ENCODE data around the gene PSMC3. TPM values are rescaled to one million over a fixed set of nuclear protein-coding genes. Genes with fewer than 3 reads are reported as not detected.

Gene PSMC3
- total and polyA plus RNA-seq, 9 of the 15 experiments (the other 6 are each of a cell fraction or from before 2014, with no cell fraction given) = 44.3 to 324 (median 240) TPM

GRCh38 chr11:47407746-47408590, 18.3 kb downstream of the PSMC3 start, which contains the start of gene SLC39A13 (continued):
- TF ChIP-seq MAX (CRISPR knock-in tag; IDR thresholded peaks at IDR 0.05) (peak; percentile 93), BRF1 (IDR thresholded peaks at IDR 0.05; ENCODE audit: borderline replicate concordance, extremely low read depth, insufficient read length) (no peak), HOXB6 (CRISPR knock-in tag; IDR thresholded peaks at IDR 0.05; ENCODE audit: borderline replicate concordance) (no peak), MLLT1 (IDR thresholded peaks at IDR 0.05) (peak in 1 of 2 experiments; percentile 37; a peak in 1 of 4 replicates), NFYB (IDR thresholded peaks at IDR 0.05; ENCODE audit: extremely low read depth, insufficient read length) (no peak), U2AF2 (optimal IDR thresholded peaks at IDR 0.05; ENCODE audit: low read depth, low read length) (no peak), ZNF695 (CRISPR knock-in tag; IDR thresholded peaks at IDR 0.05) (no peak), EHMT2 (IDR thresholded peaks at IDR 0.05) (no peak), THAP12 (CRISPR knock-in tag; IDR thresholded peaks at IDR 0.05) (peak; percentile 93), NCOR1 (IDR thresholded peaks at IDR 0.05) (no peak), ZNF3 (CRISPR knock-in tag; IDR thresholded peaks at IDR 0.05) (no peak), ZNF449 (CRISPR knock-in tag; IDR thresholded peaks at IDR 0.05) (no peak), FOXO4 (CRISPR knock-in tag; IDR thresholded peaks at IDR 0.05) (no peak), ZNF764 (CRISPR knock-in tag; IDR thresholded peaks at IDR 0.05; ENCODE audit: low read depth) (no peak), USF2 (CRISPR knock-in tag; IDR thresholded peaks at IDR 0.05) (no peak), BACH1 (tag; IDR thresholded peaks at IDR 0.05) (peak; percentile 19; the same call in 1 of the 2 replicates), MAFF (IDR thresholded peaks at IDR 0.05; ENCODE audit: low read length) (0 out of 2 replicates have a peak, but pooled peaks have one; percentile 1), CCNT2 (IDR thresholded peaks at IDR 0.05; ENCODE audit: borderline replicate concordance, extremely low read depth, insufficient read length, low read depth, low read length) (peak; percentile 97), CBFA2T3 (IDR thresholded peaks at IDR 0.05) (no peak), POLR2A (conservative IDR thresholded peaks at IDR 0.05) (peak; percentile 74), CXXC5 (CRISPR knock-in tag; IDR thresholded peaks at IDR 0.05) (peak; percentile 98)
